GM23338 (cell line): ENCODE data around the gene SYNDIG1L. TPM values are rescaled to one million over a fixed set of nuclear protein-coding genes. Genes with fewer than 3 reads are reported as not detected.

ENCODE experiments used
- ATAC-seq: fragments of 200-7000 bp; cut with Tn5 transposase; 3 replicates; pipeline ENCODE4 v1.9.1; 2020
- DNase-seq: peaks from one replicate; pipeline ENCODE4 v3.0.0-alpha.2; 2015; ENCODE audit warnings: low spot score
- H2AFZ ChIP-seq: fragments of 200-600 bp; sonication (generic); 2 replicates; pipeline ENCODE4 v1.8.0; 2016; ENCODE audit warnings: antibody characterized with exemption, mild to moderate bottlenecking, moderate library complexity
- H3F3A ChIP-seq: fragments of 200-600 bp; sonication (generic); replicated peaks from 2 replicates; pipeline ENCODE4 v1.8.0; 2017; ENCODE audit warnings: antibody characterized with exemption, mixed run types, low read depth
- H3K27ac ChIP-seq: fragments of 200-600 bp; sonication (generic); 2 replicates; pipeline ENCODE4 v1.6.1; 2016; ENCODE audit warnings: low read depth
- H3K27me3 ChIP-seq: fragments of 200-600 bp; sonication (generic); 2 replicates; pipeline ENCODE4 v1.8.0; 2016; ENCODE audit warnings: mild to moderate bottlenecking, mixed run types, moderate library complexity; ENCODE audit not compliant: insufficient read depth
- H3K36me3 ChIP-seq: fragments of 200-600 bp; sonication (generic); 2 replicates; pipeline ENCODE4 v1.8.0; 2016; ENCODE audit warnings: mild to moderate bottlenecking; ENCODE audit not compliant: insufficient read depth
- H3K4me1 ChIP-seq: fragments of 200-600 bp; sonication (generic); 2 replicates; pipeline ENCODE4 v1.8.0; 2016; ENCODE audit warnings: mild to moderate bottlenecking, moderate library complexity; ENCODE audit not compliant: insufficient read depth
- H3K4me2 ChIP-seq: fragments of 200-600 bp; sonication (generic); 2 replicates; pipeline ENCODE4 v1.7.1; 2017; ENCODE audit warnings: mixed run types
- H3K4me3 ChIP-seq: fragments of 200-600 bp; sonication (generic); 2 replicates; pipeline ENCODE4 v1.6.1; 2016; ENCODE audit warnings: mixed run types
- H3K79me2 ChIP-seq: fragments of 200-600 bp; sonication (generic); replicated peaks from 2 replicates; pipeline ENCODE4 v1.8.0; 2017; ENCODE audit warnings: mild to moderate bottlenecking; ENCODE audit not compliant: insufficient read depth
- H3K9me2 ChIP-seq: fragments of 200-600 bp; sonication (generic); 2 replicates; pipeline ENCODE4 v1.8.0; 2017; ENCODE audit not compliant: insufficient read depth
- H4K20me1 ChIP-seq: fragments of 200-600 bp; sonication (generic); replicated peaks from 2 replicates; pipeline ENCODE4 v1.8.0; 2017; ENCODE audit warnings: mild to moderate bottlenecking; ENCODE audit not compliant: insufficient read depth
- H3K27ac Mint-ChIP-seq: 2 replicates; pipeline ENCODE4 v1.8.0; 2020; ENCODE audit warnings: inconsistent platforms, mild to moderate bottlenecking, moderate library complexity, mixed read lengths
- H3K27me3 Mint-ChIP-seq: 3 replicates; pipeline ENCODE4 v1.8.0; 2022; ENCODE audit warnings: low read depth, mild to moderate bottlenecking, moderate library complexity, mixed read lengths, inconsistent platforms; ENCODE audit not compliant: insufficient read depth, poor library complexity
- H3K36me3 Mint-ChIP-seq: 3 replicates; pipeline ENCODE4 v1.8.0; 2021; ENCODE audit warnings: low read depth, mild to moderate bottlenecking, inconsistent platforms, moderate library complexity, mixed read lengths
- H3K4me1 Mint-ChIP-seq: 3 replicates; pipeline ENCODE4 v1.8.0; 2020; ENCODE audit warnings: mild to moderate bottlenecking, inconsistent platforms, mixed read lengths
- H3K4me3 Mint-ChIP-seq: 3 replicates; pipeline ENCODE4 v1.8.0; 2021; ENCODE audit warnings: moderate library complexity, mild to moderate bottlenecking, inconsistent platforms, mixed read lengths
- H3K9me3 Mint-ChIP-seq: 3 replicates; pipeline ENCODE4 v1.8.0; 2020; ENCODE audit warnings: moderate library complexity, mild to moderate bottlenecking, inconsistent platforms, mixed read lengths
- CREB1 ChIP-seq: fragments of 250-450 bp; sonication (Bioruptor Pico); IDR thresholded peaks from 2 replicates; pipeline ENCODE4 v1.5.0; 2020; ENCODE audit warnings: low read depth, mild to moderate bottlenecking, moderate library complexity
- EZH2 ChIP-seq: fragments of 200-600 bp; sonication (generic); IDR thresholded peaks from one replicate; pipeline ENCODE4 v1.8.0; 2017; ENCODE audit warnings: antibody characterized with exemption, mild to moderate bottlenecking, low read depth; ENCODE audit not compliant: unreplicated experiment
- JUNB ChIP-seq: IDR thresholded peaks from one replicate; pipeline ENCODE4 v1.6.1; 2016; ENCODE audit warnings: antibody characterized with exemption; ENCODE audit not compliant: unreplicated experiment
- NANOG ChIP-seq: IDR thresholded peaks from 2 replicates; pipeline ENCODE4 v1.6.1; 2016; ENCODE audit warnings: antibody characterized with exemption, borderline replicate concordance
- POLR2AphosphoS5 ChIP-seq: IDR thresholded peaks from 2 replicates; pipeline ENCODE4 v1.6.1; 2016; ENCODE audit warnings: antibody characterized with exemption, low read depth
- STAT1 ChIP-seq: IDR thresholded peaks from one replicate; pipeline ENCODE4 v1.6.1; 2016; ENCODE audit warnings: antibody characterized with exemption; ENCODE audit not compliant: unreplicated experiment
- ZNF114 ChIP-seq: fragments of 250-450 bp; sonication (Bioruptor Pico); IDR thresholded peaks from 2 replicates; pipeline ENCODE4 v1.5.0; 2020; ENCODE audit warnings: mild to moderate bottlenecking, moderate library complexity
- polyA plus RNA-seq: library from polyadenylated mRNA; unstranded; fragments of >200 nt; fragmentation: Nextera tagmentation; extraction: Ambion mirVana; gene quantifications from 2 replicates; pipeline ENCODE4 v1.2.1, GENCODE V29; 2016
- total RNA-seq: library from RNA; depleted of rRNA; stranded (reverse); fragments of >200 nt; shearing (Covaris generic); gene quantifications from 2 replicates; pipeline ENCODE4 v1.2.3, GENCODE V29; 2014
- TF ChIP-seq, protein P1 (sequence below), 2 experiments: fragments of 200-600 bp in 1 of 2; sonication (generic) in 1 of 2; conservative IDR thresholded peaks; 2 replicates each; pipeline versions ENCODE4 v1.5.1 to v1.6.1; 2016 to 2017; ENCODE audit warnings: antibody characterized with exemption in 2 of 2, low read depth in 2 of 2, mild to moderate bottlenecking in 2 of 2, moderate library complexity in 1 of 2
- TF ChIP-seq, protein P2 (sequence below): IDR thresholded peaks from 2 replicates; pipeline ENCODE4 v1.6.1; 2016; ENCODE audit warnings: antibody characterized with exemption

Gene SYNDIG1L
- total and polyA plus RNA-seq, 2 experiments from 2014 or later = 0.65 to 2.1 TPM

DNA sequence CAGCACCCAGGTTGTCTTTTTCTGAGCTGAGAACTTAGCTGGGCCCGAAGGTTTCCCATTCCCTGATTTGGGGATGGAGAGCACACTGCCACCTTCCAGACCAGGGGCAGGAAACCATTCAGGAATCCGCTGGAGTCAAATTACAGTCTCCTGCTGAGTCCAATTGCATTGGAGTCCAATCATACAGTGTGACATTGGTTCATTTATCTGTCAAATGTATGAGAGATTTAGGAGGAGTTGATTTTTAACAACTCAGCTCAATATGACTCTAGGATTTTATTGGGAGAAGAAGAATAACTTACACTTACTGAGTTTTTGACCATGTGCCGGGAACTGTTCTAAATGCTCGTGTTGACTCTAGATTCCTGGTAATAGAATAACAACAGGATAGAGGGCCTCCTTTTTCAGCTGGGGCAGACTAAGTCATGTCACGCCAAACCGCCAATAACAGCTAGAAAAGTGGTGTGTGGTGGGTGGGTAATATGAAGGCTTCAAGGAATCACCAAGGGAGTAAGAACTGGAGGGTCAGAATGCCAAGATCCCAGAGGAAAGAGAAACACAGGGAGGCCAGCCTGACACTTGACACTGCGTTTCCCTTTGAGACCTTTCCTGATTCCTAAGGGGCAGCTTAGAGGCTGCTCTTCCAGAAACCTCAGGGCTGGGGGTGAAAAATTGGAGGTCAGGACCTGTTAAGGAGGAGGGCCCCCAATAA, 11.5 kb downstream of the SYNDIG1L start:
- Histone ChIP-seq H2AFZ (peak overlapping the region; percentile 60; the same call in 1 of the 2 replicates), H3K4me1 (peaks cover 21% of the 10 kb centered on the region), H3K27ac (peak overlapping the region; percentile 15; the same call in 1 of the 2 replicates), H3K27me3 (no peaks in the 10 kb centered on the region), H3K36me3 (no peaks in the 10 kb centered on the region), H4K20me1 (no peaks in the 10 kb centered on the region), H3K4me3 (no peak overlapping the region; the same call in 1 of the 2 replicates), H3K4me2 (peak overlapping the region; percentile 33), H3K79me2 (no peaks in the 10 kb centered on the region), H3K9me2 (no peaks in the 10 kb centered on the region), H3F3A (no peaks in the 10 kb centered on the region)
- peak overlapping the region; percentile 47; the same call in 1 of the 2 replicates for H3K27ac Mint-ChIP-seq
- peaks cover 10% of the 10 kb centered on the region for H3K27me3 Mint-ChIP-seq
- H3K36me3 Mint-ChIP-seq = no peaks in the 10 kb centered on the region
- peak overlapping the region; percentile 22; the same call in 1 of the 3 replicates for H3K4me3 Mint-ChIP-seq
- H3K9me3 Mint-ChIP-seq = no peaks in the 10 kb centered on the region
- peak; percentile 82 for DNase-seq
- H3K4me1 Mint-ChIP-seq = peaks cover 24% of the 10 kb centered on the region
- peak; percentile 83 for ATAC-seq
- no peak for TF ChIP-seq ZNF114
- no peak for TF ChIP-seq POLR2AphosphoS5
- TF ChIP-seq, protein P1, sequence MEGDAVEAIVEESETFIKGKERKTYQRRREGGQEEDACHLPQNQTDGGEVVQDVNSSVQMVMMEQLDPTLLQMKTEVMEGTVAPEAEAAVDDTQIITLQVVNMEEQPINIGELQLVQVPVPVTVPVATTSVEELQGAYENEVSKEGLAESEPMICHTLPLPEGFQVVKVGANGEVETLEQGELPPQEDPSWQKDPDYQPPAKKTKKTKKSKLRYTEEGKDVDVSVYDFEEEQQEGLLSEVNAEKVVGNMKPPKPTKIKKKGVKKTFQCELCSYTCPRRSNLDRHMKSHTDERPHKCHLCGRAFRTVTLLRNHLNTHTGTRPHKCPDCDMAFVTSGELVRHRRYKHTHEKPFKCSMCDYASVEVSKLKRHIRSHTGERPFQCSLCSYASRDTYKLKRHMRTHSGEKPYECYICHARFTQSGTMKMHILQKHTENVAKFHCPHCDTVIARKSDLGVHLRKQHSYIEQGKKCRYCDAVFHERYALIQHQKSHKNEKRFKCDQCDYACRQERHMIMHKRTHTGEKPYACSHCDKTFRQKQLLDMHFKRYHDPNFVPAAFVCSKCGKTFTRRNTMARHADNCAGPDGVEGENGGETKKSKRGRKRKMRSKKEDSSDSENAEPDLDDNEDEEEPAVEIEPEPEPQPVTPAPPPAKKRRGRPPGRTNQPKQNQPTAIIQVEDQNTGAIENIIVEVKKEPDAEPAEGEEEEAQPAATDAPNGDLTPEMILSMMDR (conservative IDR thresholded peaks at IDR 0.05; ENCODE audit: low read depth in 2 of 2) = 0 out of 4 replicates have a peak, but pooled peaks of 1 of the 2 experiments have one; percentile 0

DNA sequence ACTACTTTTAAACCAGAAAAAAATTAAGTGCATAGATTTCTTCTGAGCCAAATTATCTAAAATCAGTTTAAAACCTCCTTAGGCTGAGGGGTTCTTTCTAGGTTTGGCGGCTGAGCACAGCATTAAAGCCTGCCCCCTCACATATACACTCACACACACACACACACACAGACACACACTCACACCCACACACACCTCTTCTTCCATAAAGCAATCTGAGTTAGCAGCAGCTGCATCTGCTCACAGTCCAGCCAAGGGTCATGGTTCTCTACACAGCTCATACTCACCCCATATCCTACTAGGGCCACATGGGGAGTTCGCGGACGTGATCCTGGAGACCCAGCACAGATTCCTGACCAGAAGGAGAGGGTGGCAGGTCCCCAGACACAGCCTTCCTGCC, 12.4 kb downstream of the SYNDIG1L start:
- no peak; the same call in 2 of the 3 replicates for ATAC-seq
- TF ChIP-seq, protein P1 (conservative IDR thresholded peaks at IDR 0.05; ENCODE audit: low read depth in 2 of 2) = no peak
- TF ChIP-seq STAT1 (no peak), NANOG (no peak), JUNB (no peak), CREB1 (no peak), EZH2 (no peak)
- TF ChIP-seq, protein P2, sequence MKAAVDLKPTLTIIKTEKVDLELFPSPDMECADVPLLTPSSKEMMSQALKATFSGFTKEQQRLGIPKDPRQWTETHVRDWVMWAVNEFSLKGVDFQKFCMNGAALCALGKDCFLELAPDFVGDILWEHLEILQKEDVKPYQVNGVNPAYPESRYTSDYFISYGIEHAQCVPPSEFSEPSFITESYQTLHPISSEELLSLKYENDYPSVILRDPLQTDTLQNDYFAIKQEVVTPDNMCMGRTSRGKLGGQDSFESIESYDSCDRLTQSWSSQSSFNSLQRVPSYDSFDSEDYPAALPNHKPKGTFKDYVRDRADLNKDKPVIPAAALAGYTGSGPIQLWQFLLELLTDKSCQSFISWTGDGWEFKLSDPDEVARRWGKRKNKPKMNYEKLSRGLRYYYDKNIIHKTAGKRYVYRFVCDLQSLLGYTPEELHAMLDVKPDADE = no peak

More for the DNA sequence above, 12.4 kb downstream of the SYNDIG1L start:
- Mint-ChIP-seq H3K36me3 (no peaks in the 10 kb centered on the region), H3K4me3 (no peak overlapping the region), H3K27ac (peak overlapping the region; percentile 50), H3K9me3 (no peaks in the 10 kb centered on the region), H3K27me3 (peaks cover 12% of the 10 kb centered on the region), H3K4me1 (peaks cover 24% of the 10 kb centered on the region)
- peaks cover 21% of the 10 kb centered on the region for H3K4me1 ChIP-seq
- H3K27me3 ChIP-seq = no peaks in the 10 kb centered on the region
- no peaks in the 10 kb centered on the region for H3K36me3 ChIP-seq
- H3K9me2 ChIP-seq = no peaks in the 10 kb centered on the region
- H3K4me3 ChIP-seq = no peak overlapping the region
- H3F3A ChIP-seq = no peaks in the 10 kb centered on the region
- H3K79me2 ChIP-seq = no peaks in the 10 kb centered on the region
- peak overlapping the region; percentile 60; the same call in 1 of the 2 replicates for H2AFZ ChIP-seq
- peak overlapping the region; percentile 17; the same call in 1 of the 2 replicates for H3K4me2 ChIP-seq
- H3K27ac ChIP-seq = no peak overlapping the region
- H4K20me1 ChIP-seq = no peaks in the 10 kb centered on the region
- DNase-seq = no peak
